HG03175 (cell line): ENCODE data around the gene AIF1.

ENCODE experiments used
- ATAC-seq: cut with Tn5 transposase; IDR thresholded peaks from one replicate; pipeline ENCODE4 v1.9.1; 2021; ENCODE audit warnings: mild to moderate bottlenecking, moderate library complexity; ENCODE audit not compliant: unreplicated experiment

Gene AIF1

GRCh38 chr6:31641370-31641769 is 26.3 kb downstream of the AIF1 start:
- no peak for ATAC-seq

GRCh38 chr6:31642798-31643570 is 27.9 kb downstream of the AIF1 start:
- no peak for ATAC-seq

- no peak for ATAC-seq
Observed at GRCh38 chr6:31643818-31644454, 28.9 kb downstream of the AIF1 start.

GRCh38 chr6:31645325-31645724 is 30.3 kb downstream of the AIF1 start:
- ATAC-seq = no peak

GRCh38 chr6:31651602-31652191 is 36.7 kb downstream of the AIF1 start:
- peak; percentile 19 for ATAC-seq

DNA sequence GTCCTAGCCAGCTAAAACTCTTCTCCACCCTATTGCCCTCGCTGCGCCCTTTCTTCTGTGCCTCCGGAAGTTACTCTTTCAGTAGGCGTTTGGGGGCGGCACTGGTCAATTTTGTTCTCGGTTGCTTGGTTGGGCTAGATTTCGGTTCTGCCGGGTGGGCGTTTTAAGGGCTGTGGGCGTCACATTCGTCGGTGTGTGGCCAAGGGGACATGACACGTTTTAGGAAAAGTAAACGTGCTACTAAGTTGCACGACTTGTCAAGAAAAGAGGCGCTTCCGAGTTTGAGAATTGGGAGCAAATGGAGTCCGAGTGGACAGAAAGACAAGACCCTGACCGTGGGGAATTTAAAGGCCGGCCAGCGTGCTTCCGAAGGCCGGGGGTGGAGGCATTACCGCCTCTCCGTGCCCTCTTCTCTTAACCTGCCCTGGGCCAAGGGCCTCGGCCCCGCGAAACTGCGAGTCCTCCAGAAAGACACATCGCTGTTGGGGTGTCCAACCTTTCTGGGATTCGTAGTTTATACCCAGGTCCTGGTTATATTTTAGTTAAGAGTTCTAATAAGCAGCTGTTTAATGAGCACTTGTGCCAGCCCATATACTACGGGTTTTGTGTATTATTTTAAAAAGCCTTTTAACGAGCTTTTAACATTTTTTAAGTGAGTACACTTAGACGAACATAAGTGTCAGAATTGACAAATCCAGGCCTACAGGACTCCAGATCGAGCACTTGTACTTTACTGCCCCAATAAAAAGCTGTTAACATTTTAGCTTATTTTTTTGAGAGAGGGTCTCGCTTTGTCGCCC is 38.1 kb downstream of the AIF1 start:
- peak; percentile 66 for ATAC-seq

DNA sequence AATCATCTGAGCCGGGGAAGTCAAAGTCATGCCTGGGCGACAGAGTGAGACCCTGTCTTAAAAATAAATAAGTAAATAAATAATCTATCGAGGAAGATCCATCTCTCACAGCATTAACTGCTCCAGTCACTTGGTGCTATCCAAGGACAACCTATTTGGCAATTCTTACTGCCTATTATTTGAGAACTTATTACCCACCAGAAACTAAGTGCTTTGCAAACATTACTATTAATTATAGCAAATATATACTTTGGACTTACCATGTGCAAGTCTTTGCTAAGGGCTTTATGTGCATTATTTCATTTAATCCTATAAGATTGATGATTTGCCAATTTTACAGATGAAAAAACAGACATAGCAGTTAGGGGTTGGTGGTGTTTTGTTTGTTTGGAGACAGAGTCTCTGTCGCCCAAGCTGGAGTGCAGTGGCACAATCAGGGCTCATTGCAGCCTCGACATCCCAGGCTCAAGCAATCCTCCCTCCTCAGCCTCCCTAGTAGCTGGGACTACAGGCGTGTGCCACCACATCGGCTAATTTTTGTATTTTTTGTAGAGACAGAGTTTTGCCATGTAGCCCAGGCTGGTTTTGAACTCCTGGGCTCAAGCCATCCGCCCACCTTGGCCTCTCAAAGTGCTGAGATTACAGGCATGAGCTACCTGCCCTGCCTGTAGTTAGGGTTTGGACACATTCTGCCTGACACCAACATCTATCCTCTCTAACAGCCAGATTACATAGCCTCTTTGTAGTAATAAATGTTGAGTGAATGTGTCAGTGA is 39.7 kb downstream of the AIF1 start:
- ATAC-seq = no peak

GRCh38 chr6:31655349-31656237 is 40.6 kb downstream of the AIF1 start, which contains the start of gene APOM:
Gene APOM (plus strand): TSS chr6:31655894. CDS start chr6:31655967, 73 bp downstream.
- ATAC-seq = no peak

- ATAC-seq = no peak
Observed at GRCh38 chr6:31657406-31658157, 42.5 kb downstream of the AIF1 start.

DNA sequence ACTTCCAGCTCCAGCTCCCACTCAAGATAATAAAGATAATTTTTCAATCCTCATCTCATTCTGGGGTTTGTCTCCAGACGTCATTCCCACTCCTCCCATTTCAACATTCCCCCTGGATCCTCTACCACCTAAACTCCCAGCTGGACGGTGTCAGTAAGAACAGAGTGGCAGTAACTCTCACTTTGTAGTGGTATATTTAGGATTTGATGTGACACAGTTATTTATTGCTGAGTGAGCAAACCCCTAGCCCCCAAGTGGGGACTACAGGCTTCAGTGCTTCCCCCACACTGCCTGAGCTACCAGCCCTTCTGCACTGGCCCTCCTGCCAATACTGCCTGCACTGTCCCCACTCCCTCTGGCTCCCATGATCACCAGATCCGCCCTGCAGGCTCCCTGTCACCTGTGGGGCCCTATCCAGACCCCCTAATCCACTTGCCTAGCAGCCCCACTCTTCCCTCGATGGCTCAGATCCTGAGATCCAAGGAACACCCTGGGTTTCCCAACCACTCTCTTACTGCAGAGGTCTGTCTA is 43.2 kb downstream of the AIF1 start:
- ATAC-seq = no peak

DNA sequence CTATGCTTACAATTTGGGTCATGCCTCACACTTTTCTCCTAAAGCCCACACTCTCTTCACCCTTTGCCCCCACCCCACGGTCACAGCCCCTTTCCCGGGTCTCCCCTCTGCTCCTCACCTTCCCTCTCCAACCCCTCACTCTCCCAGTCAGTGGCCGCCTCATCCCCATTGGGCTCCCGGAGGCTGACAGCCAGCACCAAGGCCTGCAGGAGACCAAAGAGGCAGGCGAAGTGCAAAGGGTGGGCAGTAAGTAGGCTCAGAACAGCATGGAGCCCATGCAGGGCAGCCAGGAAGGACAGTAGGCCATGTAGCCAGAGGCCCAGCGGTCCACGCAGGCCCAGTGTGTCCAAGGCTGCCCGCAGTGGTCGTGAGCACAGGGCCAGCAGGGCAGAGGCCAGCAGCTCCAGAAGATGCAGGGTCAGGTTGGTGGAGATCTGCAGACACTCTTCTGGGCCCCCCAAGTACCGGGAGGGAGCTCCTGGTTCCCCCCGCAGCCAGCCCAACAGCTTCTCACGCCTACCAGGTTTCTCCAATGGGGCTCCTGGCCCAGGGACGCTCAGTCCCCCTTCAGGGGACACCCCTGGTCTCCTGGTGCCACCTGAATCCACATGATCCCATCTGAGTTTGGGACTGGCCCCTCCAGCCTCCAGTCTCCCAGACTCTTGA is 44.1 kb downstream of the AIF1 start:
- no peak for ATAC-seq

DNA sequence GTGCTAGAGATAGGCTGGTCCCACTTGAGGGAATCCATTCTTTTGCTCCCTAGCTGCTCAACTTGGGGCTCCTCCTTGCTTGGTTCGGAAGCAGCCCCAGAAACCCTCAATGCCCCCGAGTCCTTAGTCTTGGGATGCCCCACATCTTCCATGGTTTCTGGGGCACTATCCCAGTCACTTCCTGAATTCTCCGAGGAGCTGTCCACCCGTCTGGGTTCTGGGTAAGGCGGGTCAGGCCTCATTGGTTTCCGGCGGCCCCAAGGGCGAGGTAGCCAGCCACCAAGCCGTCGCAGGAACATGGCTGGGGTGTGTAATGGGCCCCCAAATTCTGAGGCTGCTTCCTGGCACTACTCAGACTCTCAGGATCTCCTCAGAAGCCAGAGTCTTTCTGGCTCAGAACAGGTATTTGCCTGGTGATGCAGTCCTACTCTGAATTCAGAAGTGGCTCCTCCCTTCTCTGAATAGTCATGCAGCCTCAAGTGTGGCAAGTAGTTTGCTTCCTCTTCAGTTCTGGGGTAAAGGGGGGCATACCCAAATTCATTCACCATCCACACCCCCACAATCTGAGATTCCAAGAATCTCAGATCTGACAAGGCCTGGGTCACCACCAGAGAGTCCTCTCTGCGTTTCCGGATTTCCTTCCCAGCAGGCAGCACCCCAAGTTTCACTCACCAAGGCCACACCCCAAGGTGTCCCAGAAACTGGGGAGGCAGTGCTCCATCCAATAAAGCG is 44.8 kb downstream of the AIF1 start:
- ATAC-seq = no peak

DNA sequence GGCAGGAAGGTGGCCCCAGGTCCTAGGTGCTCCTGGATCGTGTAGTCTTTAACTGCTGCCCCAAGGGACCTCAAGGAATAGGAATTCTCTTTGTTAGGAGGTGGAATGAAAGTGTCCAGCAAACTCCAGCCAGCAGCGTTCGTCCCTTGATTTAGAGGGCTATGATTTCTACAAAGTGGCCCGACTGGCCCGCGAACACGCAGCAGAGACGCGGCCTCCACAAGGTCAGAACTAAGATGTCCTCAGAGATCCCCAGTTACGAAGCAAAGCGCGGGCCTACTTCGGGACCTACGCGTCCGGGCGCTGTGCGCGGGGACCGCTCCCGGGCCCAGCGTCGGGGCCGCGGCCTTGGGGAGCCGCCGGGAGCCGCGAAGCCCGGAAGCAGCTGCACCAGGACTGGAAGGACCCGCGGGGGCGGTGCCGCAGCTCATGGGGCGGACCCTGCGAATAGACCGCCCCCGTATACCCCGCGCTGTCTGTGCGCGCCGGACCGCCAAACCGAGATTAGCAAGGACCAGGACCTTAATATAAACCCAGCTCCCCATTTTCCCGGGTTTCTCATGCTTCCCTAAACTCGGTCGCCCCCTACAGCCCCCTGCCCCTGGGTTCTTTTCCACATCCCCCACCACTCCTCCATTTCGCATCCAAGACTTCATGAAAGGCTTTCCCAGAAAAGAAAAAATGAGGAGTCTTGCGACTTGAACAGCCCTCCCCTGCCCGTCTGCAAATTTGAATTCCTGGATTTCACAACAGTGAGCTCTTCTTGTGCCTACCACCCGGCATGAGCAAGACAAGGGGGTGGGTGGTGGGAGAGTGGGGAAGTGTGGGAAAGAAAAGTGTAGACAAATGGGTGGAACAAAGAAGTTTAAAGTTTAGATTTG is 45.6 kb downstream of the AIF1 start, which contains the start of gene C6orf47:
Gene C6orf47 (minus strand): TSS at position 398 of the 881 bp plus-strand sequence. CDS start 831 bp downstream, outside the sequence.
- peak; percentile 37 for ATAC-seq

GRCh38 chr6:31661262-31662123 is 46.5 kb downstream of the AIF1 start:
- ATAC-seq = no peak

- no peak for ATAC-seq
Observed at GRCh38 chr6:31662124-31662723, 47.2 kb downstream of the AIF1 start.
